Measurements from ENCODE around the gene HNF1A. TPM values are rescaled to one million over a fixed set of nuclear protein-coding genes. Genes with fewer than 3 reads are reported as not detected.
A peak's percentile ranks its signal among the peaks of the same experiment; 100 is the strongest.

The HNF1A gene
- polyA plus RNA-seq, 3 donors from 2014 or later, result not detected

DNA sequence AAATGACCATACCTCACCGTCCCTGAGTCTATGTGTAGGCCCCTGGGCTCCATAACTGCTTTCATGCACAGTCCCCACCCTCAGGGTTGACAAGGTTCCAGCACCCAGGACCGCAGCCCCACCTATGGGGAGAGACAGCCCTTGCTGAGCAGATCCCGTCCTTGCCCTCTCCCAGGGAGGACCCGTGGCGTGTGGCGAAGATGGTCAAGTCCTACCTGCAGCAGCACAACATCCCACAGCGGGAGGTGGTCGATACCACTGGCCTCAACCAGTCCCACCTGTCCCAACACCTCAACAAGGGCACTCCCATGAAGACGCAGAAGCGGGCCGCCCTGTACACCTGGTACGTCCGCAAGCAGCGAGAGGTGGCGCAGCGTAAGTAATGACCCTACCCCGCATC, 10.3 kb downstream of the HNF1A start:
- Mint-ChIP-seq H3K9me3 (no peaks in the 10 kb centered on the region), H3K36me3 (no peaks in the 10 kb centered on the region), H3K27me3 (ENCODE audit: low read depth in 3 of 3) (peaks cover 0 to 8% (median 2%) of the 10 kb centered on the region in 3 donors), H3K4me1 (no peaks in the 10 kb centered on the region), H3K27ac (no peak overlapping the region), H3K4me3 (no peak overlapping the region)
- DNase-seq, result no peak

GRCh38 chr12:120989687-120990086, 11.3 kb downstream of the HNF1A start:
- Mint-ChIP-seq H3K27ac (no peak overlapping the region), H3K4me3 (no peak overlapping the region), H3K36me3 (peaks cover 0 to under 1% (median 0%) of the 10 kb centered on the region in 3 donors), H3K9me3 (no peaks in the 10 kb centered on the region), H3K4me1 (no peaks in the 10 kb centered on the region), H3K27me3 (ENCODE audit: low read depth in 3 of 3) (peaks cover 0 to 8% (median 3%) of the 10 kb centered on the region in 3 donors)
- no peak for DNase-seq

- Mint-ChIP-seq H3K27ac (no peak overlapping the region), H3K36me3 (peaks cover 0 to 8% (median 0%) of the 10 kb centered on the region in 3 donors), H3K9me3 (peaks cover 0 to 1% (median 0%) of the 10 kb centered on the region in 6 donors), H3K27me3 (ENCODE audit: low read depth in 3 of 3) (peaks cover 0 to 9% (median 6%) of the 10 kb centered on the region in 3 donors), H3K4me3 (no peak overlapping the region), H3K4me1 (no peaks in the 10 kb centered on the region)
- no peak for DNase-seq
Measured at GRCh38 chr12:120990487-120991055, 12.2 kb downstream of the HNF1A start.

DNA sequence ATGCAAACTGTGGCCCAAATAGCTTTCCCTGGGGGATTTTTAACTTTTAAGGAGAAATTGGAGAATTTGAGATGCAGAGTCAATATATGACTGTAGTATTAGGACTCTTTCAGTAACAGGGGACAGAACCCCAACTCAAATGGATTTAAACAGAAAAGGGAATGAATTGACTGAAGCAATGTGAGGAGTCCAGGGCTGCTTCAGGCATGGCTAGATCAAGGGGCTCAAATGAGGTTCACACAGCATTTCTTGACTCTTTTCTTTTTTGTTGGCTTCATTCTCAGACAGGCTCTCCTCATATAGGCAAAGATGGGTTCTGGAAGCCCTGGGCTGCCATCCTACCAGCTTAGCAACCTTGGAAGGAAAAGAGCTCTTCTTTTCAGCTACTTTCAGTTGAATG, 13.6 kb downstream of the HNF1A start:
- H3K27me3 Mint-ChIP-seq (ENCODE audit: low read depth in 3 of 3), result peaks cover 0 to 10% (median 8%) of the 10 kb centered on the region in 3 donors
- no peaks in the 10 kb centered on the region for H3K4me1 Mint-ChIP-seq
- peaks cover 0 to 1% (median 0%) of the 10 kb centered on the region in 6 donors for H3K9me3 Mint-ChIP-seq
- no peak overlapping the region for H3K4me3 Mint-ChIP-seq
- no peak for DNase-seq
- peaks cover 0 to 8% (median 0%) of the 10 kb centered on the region in 3 donors for H3K36me3 Mint-ChIP-seq
- H3K27ac Mint-ChIP-seq, result no peak overlapping the region

DNA sequence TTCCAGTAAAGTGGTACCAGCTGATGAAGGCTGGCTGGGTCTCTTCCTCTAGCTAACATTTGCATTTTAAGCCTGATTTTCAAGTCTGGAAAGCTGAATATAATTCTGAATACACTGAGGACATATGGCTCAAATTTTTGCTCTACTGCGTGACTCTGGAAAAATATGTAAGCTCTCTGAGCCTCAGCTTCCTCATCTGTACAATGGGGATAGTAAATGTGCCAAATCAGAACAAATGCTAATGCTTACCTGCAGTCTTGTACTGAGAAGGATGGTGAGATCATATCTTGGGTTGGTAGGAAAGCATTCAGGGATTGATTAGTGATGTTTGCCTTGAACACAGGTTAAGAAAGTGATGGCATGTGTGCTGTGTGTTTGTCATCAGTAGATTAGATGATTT, 14.6 kb downstream of the HNF1A start:
- H3K27ac Mint-ChIP-seq, result no peak overlapping the region

GRCh38 chr12:120993496-120993895, 15.2 kb downstream of the HNF1A start:
- H3K4me3 Mint-ChIP-seq, result no peak overlapping the region
- no peaks in the 10 kb centered on the region for H3K4me1 Mint-ChIP-seq
- H3K27ac Mint-ChIP-seq, result no peak overlapping the region
- peaks cover 0 to 8% (median 8%) of the 10 kb centered on the region in 3 donors for H3K27me3 Mint-ChIP-seq (ENCODE audit: low read depth in 3 of 3)
- DNase-seq, result no peak
- H3K36me3 Mint-ChIP-seq, result peaks cover 0 to 8% (median 0%) of the 10 kb centered on the region in 3 donors
- peaks cover 0 to 1% (median 0%) of the 10 kb centered on the region in 6 donors for H3K9me3 Mint-ChIP-seq

More for the DNA sequence above, 14.6 kb downstream of the HNF1A start:
- H3K9me3 Mint-ChIP-seq, result peaks cover 0 to 1% (median 0%) of the 10 kb centered on the region in 6 donors
- H3K36me3 Mint-ChIP-seq, result peaks cover 0 to 8% (median 0%) of the 10 kb centered on the region in 3 donors
- no peak for DNase-seq
- H3K27me3 Mint-ChIP-seq (ENCODE audit: low read depth in 3 of 3), result peaks cover 0 to 9% (median 8%) of the 10 kb centered on the region in 3 donors
- no peak overlapping the region for H3K4me3 Mint-ChIP-seq
- no peaks in the 10 kb centered on the region for H3K4me1 Mint-ChIP-seq

DNA sequence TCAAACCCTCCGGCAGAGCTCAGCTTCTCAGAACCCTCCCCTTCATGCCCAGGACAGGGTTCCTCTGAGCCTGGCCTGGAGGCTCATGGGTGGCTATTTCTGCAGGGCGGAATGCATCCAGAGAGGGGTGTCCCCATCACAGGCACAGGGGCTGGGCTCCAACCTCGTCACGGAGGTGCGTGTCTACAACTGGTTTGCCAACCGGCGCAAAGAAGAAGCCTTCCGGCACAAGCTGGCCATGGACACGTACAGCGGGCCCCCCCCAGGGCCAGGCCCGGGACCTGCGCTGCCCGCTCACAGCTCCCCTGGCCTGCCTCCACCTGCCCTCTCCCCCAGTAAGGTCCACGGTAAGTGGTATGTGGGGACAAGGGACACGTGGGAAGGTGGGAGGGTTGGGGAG, 15.7 kb downstream of the HNF1A start:
- H3K27me3 Mint-ChIP-seq (ENCODE audit: low read depth in 3 of 3), result peaks cover 0 to 8% (median 8%) of the 10 kb centered on the region in 3 donors
- no peak for DNase-seq
- no peak overlapping the region for H3K27ac Mint-ChIP-seq
- peaks cover 0 to 1% (median 0%) of the 10 kb centered on the region in 6 donors for H3K9me3 Mint-ChIP-seq
- peaks cover 0 to 8% (median 0%) of the 10 kb centered on the region in 3 donors for H3K36me3 Mint-ChIP-seq
- no peaks in the 10 kb centered on the region for H3K4me1 Mint-ChIP-seq
- H3K4me3 Mint-ChIP-seq, result no peak overlapping the region

- Mint-ChIP-seq H3K9me3 (peaks cover 0 to 1% (median 0%) of the 10 kb centered on the region in 6 donors), H3K4me1 (no peaks in the 10 kb centered on the region), H3K27me3 (ENCODE audit: low read depth in 3 of 3) (peaks cover 0 to 8% (median 8%) of the 10 kb centered on the region in 3 donors), H3K36me3 (peaks cover 0 to 8% (median 0%) of the 10 kb centered on the region in 3 donors), H3K4me3 (no peak overlapping the region), H3K27ac (no peak overlapping the region)
- no peak for DNase-seq
Measured at GRCh38 chr12:120994589-120995337, 16.4 kb downstream of the HNF1A start.

- Mint-ChIP-seq H3K27ac (no peak overlapping the region), H3K4me1 (no peaks in the 10 kb centered on the region), H3K36me3 (peaks cover 0 to 8% (median 0%) of the 10 kb centered on the region in 3 donors), H3K27me3 (ENCODE audit: low read depth in 3 of 3) (peaks cover 0 to 8% (median 8%) of the 10 kb centered on the region in 3 donors), H3K9me3 (peaks cover 0 to 1% (median 0%) of the 10 kb centered on the region in 6 donors), H3K4me3 (no peak overlapping the region)
- DNase-seq, result no peak
Measured at GRCh38 chr12:120996133-120996746, 17.9 kb downstream of the HNF1A start.

DNA sequence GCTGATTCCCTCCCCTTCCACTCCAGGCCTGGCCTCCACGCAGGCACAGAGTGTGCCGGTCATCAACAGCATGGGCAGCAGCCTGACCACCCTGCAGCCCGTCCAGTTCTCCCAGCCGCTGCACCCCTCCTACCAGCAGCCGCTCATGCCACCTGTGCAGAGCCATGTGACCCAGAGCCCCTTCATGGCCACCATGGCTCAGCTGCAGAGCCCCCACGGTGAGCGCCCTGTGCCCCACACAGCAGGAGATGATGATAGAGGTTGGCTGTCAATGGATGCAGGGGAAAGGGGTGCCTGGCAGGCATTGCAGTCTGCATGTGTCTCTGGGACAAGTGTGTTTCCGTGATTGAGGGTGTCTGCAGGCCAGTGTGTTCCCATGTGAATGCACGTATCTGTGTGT, 19.1 kb downstream of the HNF1A start:
- no peak overlapping the region for H3K27ac Mint-ChIP-seq
- H3K9me3 Mint-ChIP-seq, result peaks cover 0 to 1% (median 0%) of the 10 kb centered on the region in 6 donors
- DNase-seq, result no peak
- H3K36me3 Mint-ChIP-seq, result peaks cover 0 to 8% (median 0%) of the 10 kb centered on the region in 3 donors
- peaks cover 0 to 1% of the 10 kb centered on the region in 2 donors for H3K4me1 Mint-ChIP-seq
- no peak overlapping the region for H3K4me3 Mint-ChIP-seq
- peaks cover 0 to 8% (median 6%) of the 10 kb centered on the region in 3 donors for H3K27me3 Mint-ChIP-seq (ENCODE audit: low read depth in 3 of 3)

GRCh38 chr12:120998435-120998834, 20.1 kb downstream of the HNF1A start:
- H3K27ac Mint-ChIP-seq, result peak overlapping the region in 1 of 6 donors; percentile 72
- H3K36me3 Mint-ChIP-seq, result peaks cover 4 to 12% (median 4%) of the 10 kb centered on the region in 3 donors
- H3K27me3 Mint-ChIP-seq (ENCODE audit: low read depth in 3 of 3), result peaks cover 0 to 8% (median 2%) of the 10 kb centered on the region in 3 donors
- peaks cover 0 to 1% of the 10 kb centered on the region in 2 donors for H3K4me1 Mint-ChIP-seq
- H3K9me3 Mint-ChIP-seq, result peaks cover 0 to 1% (median 0%) of the 10 kb centered on the region in 6 donors
- DNase-seq, result no peak
- no peak overlapping the region for H3K4me3 Mint-ChIP-seq

DNA sequence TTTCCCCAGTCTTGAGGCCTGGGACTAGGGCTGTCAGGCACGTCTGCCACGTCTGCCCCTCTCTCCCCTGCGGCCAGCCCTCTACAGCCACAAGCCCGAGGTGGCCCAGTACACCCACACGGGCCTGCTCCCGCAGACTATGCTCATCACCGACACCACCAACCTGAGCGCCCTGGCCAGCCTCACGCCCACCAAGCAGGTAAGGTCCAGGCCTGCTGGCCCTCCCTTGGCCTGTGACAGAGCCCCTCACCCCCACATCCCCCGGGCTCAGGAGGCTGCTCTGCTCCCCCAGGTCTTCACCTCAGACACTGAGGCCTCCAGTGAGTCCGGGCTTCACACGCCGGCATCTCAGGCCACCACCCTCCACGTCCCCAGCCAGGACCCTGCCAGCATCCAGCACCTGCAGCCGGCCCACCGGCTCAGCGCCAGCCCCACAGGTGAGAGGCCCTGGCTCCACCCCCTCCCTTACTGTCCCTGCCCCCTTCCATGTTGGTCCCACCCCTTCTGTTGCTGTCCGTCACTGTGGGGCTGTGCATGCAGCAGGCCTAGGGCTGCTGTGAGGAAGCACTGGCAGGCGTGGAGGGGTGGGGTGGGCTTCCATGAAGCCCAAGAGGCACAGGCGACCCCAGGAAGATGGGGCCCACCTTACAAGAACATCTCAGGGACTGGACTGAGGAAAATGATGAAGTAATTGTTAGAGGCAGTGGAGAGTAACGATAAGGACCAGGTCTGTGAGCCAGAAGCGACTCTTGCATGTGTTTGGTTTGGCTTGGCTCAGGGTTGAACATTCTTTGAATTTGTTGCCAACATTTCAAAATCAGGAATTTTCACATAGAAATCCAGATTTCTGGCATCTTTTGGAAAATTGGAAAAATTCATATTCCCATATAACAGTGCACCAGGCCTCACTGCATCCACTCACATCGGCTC, 21.1 kb downstream of the HNF1A start:
- Mint-ChIP-seq H3K4me1 (peaks cover 0 to 1% of the 10 kb centered on the region in 2 donors), H3K36me3 (peaks cover 4 to 14% (median 12%) of the 10 kb centered on the region in 3 donors), H3K4me3 (no peak overlapping the region), H3K27ac (peak overlapping the region in 1 of 6 donors; percentile 37), H3K27me3 (ENCODE audit: low read depth in 3 of 3) (peaks cover 0 to 7% (median 2%) of the 10 kb centered on the region in 3 donors), H3K9me3 (peaks cover 0 to 1% (median 0%) of the 10 kb centered on the region in 6 donors)
- DNase-seq, result no peak

GRCh38 chr12:121000530-121000929, 22.2 kb downstream of the HNF1A start:
- DNase-seq, result no peak
- peaks cover 7 to 16% (median 10%) of the 10 kb centered on the region in 3 donors for H3K36me3 Mint-ChIP-seq
- H3K27ac Mint-ChIP-seq, result no peak overlapping the region
- no peak overlapping the region for H3K4me3 Mint-ChIP-seq
- H3K4me1 Mint-ChIP-seq, result peaks cover 0 to 1% of the 10 kb centered on the region in 2 donors
- peaks cover 0 to 2% (median 1%) of the 10 kb centered on the region in 3 donors for H3K27me3 Mint-ChIP-seq (ENCODE audit: low read depth in 3 of 3)
- no peaks in the 10 kb centered on the region for H3K9me3 Mint-ChIP-seq
